IMR-90 (cell line): Measurements from ENCODE around the gene CYSRT1. TPM values are rescaled to one million over a fixed set of nuclear protein-coding genes. Genes with fewer than 3 reads are reported as not detected.

ENCODE experiments used
- ATAC-seq: fragments of 200-7000 bp; cut with Tn5 transposase; 2 replicates; pipeline ENCODE4 v1.9.1; 2020; ENCODE audit warnings: low read depth, mild to moderate bottlenecking, moderate library complexity
- BruUV-seq: library from RNA; stranded (reverse); fragments of 400-500 nt; replicated peaks from 2 replicates; lab custom pipeline; 2021; lab: Mats Ljungman, UMichigan
- CTCF ChIA-PET: fragments of 300-600 bp; formaldehyde crosslinking; extraction: SDS; loops from one replicate; lab custom pipeline; 2021; ENCODE audit warnings: antibody characterized with exemption; lab: Yijun Ruan, JAX
- POLR2A ChIA-PET: fragments of 300-600 bp; sonication (Branson Sonifier 250); formaldehyde crosslinking; loops from one replicate; lab custom pipeline; 2022; ENCODE audit warnings: antibody characterized with exemption; ENCODE audit not compliant: unreplicated experiment; lab: Charles Lee
- DNase-seq: peaks from one replicate; pipeline ENCODE4 v3.0.0; 2013
- H2AFZ ChIP-seq: replicated peaks from 2 replicates; pipeline ENCODE3; 2013; ENCODE audit warnings: low read length, mild to moderate bottlenecking; ENCODE audit not compliant: poor library complexity
- H2AK5ac ChIP-seq: 2 replicates; pipeline ENCODE4 v1.6.1; 2013; ENCODE audit warnings: low read depth, low read length, inconsistent platforms
- H2AK9ac ChIP-seq: replicated peaks from 2 replicates; pipeline ENCODE3; 2013; ENCODE audit warnings: mild to moderate bottlenecking, low read depth, low read length, moderate library complexity; ENCODE audit not compliant: poor library complexity
- H2BK120ac ChIP-seq: 2 replicates; pipeline ENCODE4 v1.6.1; 2013; ENCODE audit warnings: low read depth, low read length, inconsistent platforms
- H2BK15ac ChIP-seq: 3 replicates; pipeline ENCODE4 v1.6.1; 2013; ENCODE audit warnings: low read depth, low read length, inconsistent platforms
- H2BK20ac ChIP-seq: 2 replicates; pipeline ENCODE4 v1.6.1; 2013; ENCODE audit warnings: low read depth, mild to moderate bottlenecking, inconsistent platforms, low read length, moderate library complexity
- H2BK5ac ChIP-seq: 2 replicates; pipeline ENCODE4 v1.6.1; 2013; ENCODE audit warnings: mild to moderate bottlenecking, low read depth, low read length, inconsistent platforms; ENCODE audit not compliant: poor library complexity, severe bottlenecking
- H3K14ac ChIP-seq: replicated peaks from 2 replicates; pipeline ENCODE4 v1.6.1; 2013; ENCODE audit warnings: low read depth, low read length, inconsistent platforms
- H3K18ac ChIP-seq: 2 replicates; pipeline ENCODE4 v1.6.1; 2013; ENCODE audit warnings: low read depth, low read length, control low read depth
- H3K23ac ChIP-seq: 2 replicates; pipeline ENCODE4 v1.6.1; 2013; ENCODE audit warnings: low read depth, low read length, inconsistent platforms
- H3K27ac ChIP-seq: 2 replicates; pipeline ENCODE4 v1.5.1; 2013; ENCODE audit warnings: mild to moderate bottlenecking, control low read depth, low read length; ENCODE audit not compliant: insufficient read depth
- H3K27me3 ChIP-seq: 2 replicates; pipeline ENCODE4 v1.6.1; 2013; ENCODE audit warnings: low read length; ENCODE audit not compliant: control insufficient read depth, insufficient read depth
- H3K36me3 ChIP-seq: 2 replicates; pipeline ENCODE4 v1.6.1; 2013; ENCODE audit warnings: low read length, mixed read lengths; ENCODE audit not compliant: control insufficient read depth, insufficient read depth
- H3K4ac ChIP-seq: 2 replicates; pipeline ENCODE4 v1.6.1; 2013; ENCODE audit warnings: low read depth, low read length, inconsistent platforms
- H3K4me1 ChIP-seq: 2 replicates; pipeline ENCODE4 v1.6.1; 2013; ENCODE audit warnings: low read length, mixed read lengths; ENCODE audit not compliant: control insufficient read depth, insufficient read depth
- H3K4me2 ChIP-seq: 2 replicates; pipeline ENCODE4 v1.6.1; 2013; ENCODE audit warnings: low read depth, mild to moderate bottlenecking, control low read depth, low read length, moderate library complexity
- H3K4me3 ChIP-seq: 2 replicates; pipeline ENCODE4 v1.5.1; 2013; ENCODE audit warnings: low read depth, mild to moderate bottlenecking, control low read depth, low read length, moderate library complexity; ENCODE audit not compliant: insufficient read depth
- H3K56ac ChIP-seq: 2 replicates; pipeline ENCODE4 v1.6.1; 2013; ENCODE audit warnings: low read length, inconsistent platforms; ENCODE audit not compliant: insufficient read depth; ENCODE audit errors: extremely low read depth
- H3K79me1 ChIP-seq, 2 experiments: 2 replicates each; pipeline ENCODE4 v1.6.1; 2013; ENCODE audit warnings: low read length in 2 of 2, inconsistent platforms in 1 of 2, low read depth in 1 of 2
- H3K9ac ChIP-seq: 2 replicates; pipeline ENCODE4 v1.6.1; 2013; ENCODE audit warnings: low read depth, low read length, control low read depth
- H3K9me1 ChIP-seq: 2 replicates; pipeline ENCODE4 v1.6.1; 2013; ENCODE audit warnings: low read length, inconsistent platforms; ENCODE audit not compliant: insufficient read depth
- H3K9me3 ChIP-seq: 2 replicates; pipeline ENCODE4 v1.6.1; 2013; ENCODE audit warnings: low read length; ENCODE audit not compliant: control insufficient read depth, insufficient read depth
- H4K20me1 ChIP-seq: 2 replicates; pipeline ENCODE4 v1.6.1; 2013; ENCODE audit warnings: low read length, inconsistent platforms; ENCODE audit not compliant: insufficient read depth
- H4K5ac ChIP-seq: 2 replicates; pipeline ENCODE4 v1.6.1; 2013; ENCODE audit warnings: mild to moderate bottlenecking, low read depth, low read length, control low read depth
- H4K8ac ChIP-seq, 2 experiments: 2 replicates each; pipeline ENCODE4 v1.6.1; 2013; ENCODE audit warnings: low read depth in 2 of 2, low read length in 2 of 2, control low read depth in 1 of 2, inconsistent platforms in 1 of 2
- H4K91ac ChIP-seq: 2 replicates; pipeline ENCODE4 v1.6.1; 2013; ENCODE audit warnings: low read depth, low read length, inconsistent platforms; ENCODE audit not compliant: insufficient read depth
- BHLHE40 ChIP-seq: fragments of 150-350 bp; IDR thresholded peaks from 2 replicates; pipeline ENCODE4 v1.6.1; 2016; ENCODE audit warnings: mild to moderate bottlenecking, low read depth, low read length
- CHD1 ChIP-seq: IDR thresholded peaks from 2 replicates; pipeline ENCODE4 v1.6.1; 2012; ENCODE audit warnings: low read depth, low read length, improper control_type of control experiment
- MAFK ChIP-seq: IDR thresholded peaks from 2 replicates; pipeline ENCODE4 v1.6.1; 2012; ENCODE audit warnings: low read depth, low read length, improper control_type of control experiment
- MXI1 ChIP-seq: IDR thresholded peaks from 2 replicates; pipeline ENCODE4 v1.6.1; 2012; ENCODE audit warnings: low read depth, mild to moderate bottlenecking, low read length, moderate library complexity, borderline replicate concordance
- RAD21 ChIP-seq: IDR thresholded peaks from 2 replicates; pipeline ENCODE4 v1.6.1; 2012; ENCODE audit warnings: low read length, improper control_type of control experiment
- RCOR1 ChIP-seq: IDR thresholded peaks from 2 replicates; pipeline ENCODE4 v1.6.1; 2012; ENCODE audit warnings: mild to moderate bottlenecking, low read length, improper control_type of control experiment; ENCODE audit not compliant: insufficient replicate concordance
- SMC3 ChIP-seq: fragments of 150-350 bp; IDR thresholded peaks from 2 replicates; pipeline ENCODE4 v1.6.1; 2016; ENCODE audit warnings: low read depth, mild to moderate bottlenecking, antibody characterized with exemption, low read length, moderate library complexity
- WGBS, 2 experiments: methylation state at CpG; one replicate each; pipeline versions ENCODE4 v1.1.5 to v1.1.7; 2013; ENCODE audit warnings: missing lambda C conversion rate in 2 of 2; ENCODE audit not compliant: insufficient read length in 1 of 2; ENCODE audit errors: extremely low coverage in 2 of 2; 5-methylcytosine and 5-hydroxymethylcytosine counted together
- dilution Hi-C: fragments of 300-500 bp; cut with HindIII; formaldehyde crosslinking; loops from one replicate; pipeline ENCODE4 v1.14.3; 2018; ENCODE audit warnings: low sequenced_read_pairs; ENCODE audit not compliant: unreplicated experiment
- in situ Hi-C: fragments of 300-500 bp; cut with MboI; formaldehyde crosslinking; loops from 3 replicates; pipeline ENCODE4 v1.14.3; 2019; ENCODE audit warnings: low sequenced_read_pairs, inconsistent platforms, mixed read lengths
- intact Hi-C: fragments of 100-400 bp; cut with micrococcal nuclease; formaldehyde crosslinking; loops from 2 replicates; pipeline ENCODE4 v1.10.0; 2022
- polyA plus RNA-seq, 3 experiments: library from polyadenylated mRNA; depleted of rRNA; stranded (reverse); fragments of >200 nt; gene quantifications; 2 replicates each; pipeline ENCODE4 v1.2.3, GENCODE V29; 2012; ENCODE audit warnings: low replicate concordance in 1 of 3
- total RNA-seq: library from RNA; depleted of rRNA; stranded (reverse); fragments of >200 nt; gene quantifications from 2 replicates; pipeline ENCODE4 v1.2.3, GENCODE V29; 2012

Gene CYSRT1
- total and polyA plus RNA-seq, 2 of the 4 experiments (the other 2 are of a cell fraction) = 0.18 to 0.84 TPM

DNA sequence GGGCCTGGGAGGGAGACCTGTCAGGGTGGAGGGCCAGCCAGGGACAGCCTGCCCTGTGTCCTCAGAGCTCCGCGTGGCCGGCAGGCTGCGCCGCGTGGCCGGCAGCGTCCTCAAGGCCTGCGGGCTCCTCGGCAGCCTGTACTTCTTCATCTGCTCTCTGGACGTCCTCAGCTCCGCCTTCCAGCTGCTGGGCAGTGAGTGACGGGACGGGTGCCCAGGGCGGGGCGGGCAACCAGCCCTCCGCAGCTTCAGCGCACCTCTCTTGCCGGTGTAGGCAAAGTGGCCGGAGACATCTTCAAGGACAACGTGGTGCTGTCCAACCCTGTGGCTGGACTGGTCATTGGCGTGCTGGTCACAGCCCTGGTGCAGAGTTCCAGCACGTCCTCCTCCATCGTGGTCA is 7.5 kb downstream of the CYSRT1 start:
- no peak for ATAC-seq
- POLR2A ChIA-PET = no interaction called here
- CTCF ChIA-PET = no interaction called here
- H3K4ac ChIP-seq = no peak overlapping the region
- no peak overlapping the region for H4K5ac ChIP-seq
- no peak overlapping the region for H2BK120ac ChIP-seq
- peaks cover 1% of the 10 kb centered on the region; the same call in 1 of the 2 replicates for H3K27me3 ChIP-seq
- intact Hi-C loops (no loop called here), dilution Hi-C loops (no loop called here), in situ Hi-C loops (no loop called here)
- H2BK5ac ChIP-seq = no peak overlapping the region
- H3K4me3 ChIP-seq = no peak overlapping the region
- H2AK5ac ChIP-seq = no peak overlapping the region
- H3K79me1 ChIP-seq = peaks cover 2 to 10% of the 10 kb centered on the region in 2 experiments; a peak in 2 of 4 replicates
- H4K91ac ChIP-seq = no peak overlapping the region
- H3K56ac ChIP-seq = no peak overlapping the region
- H3K36me3 ChIP-seq = no peaks in the 10 kb centered on the region
- H3K27ac ChIP-seq = no peak overlapping the region
- no peak for DNase-seq
- H3K9ac ChIP-seq = no peak overlapping the region
- H4K20me1 ChIP-seq = peaks cover 3% of the 10 kb centered on the region; the same call in 1 of the 2 replicates
- no peak overlapping the region for H2AFZ ChIP-seq
- H2AK9ac ChIP-seq = no peak overlapping the region
- no peak overlapping the region for H3K23ac ChIP-seq
- no peak overlapping the region for H4K8ac ChIP-seq
- H2BK15ac ChIP-seq = no peak overlapping the region
- WGBS, 2 experiments = 78% methylated on average over 20 of the region's 24 CpGs; no CpG with 5 or more reads in 1 of the 2 experiments
- H2BK20ac ChIP-seq = no peak overlapping the region
- no peak overlapping the region for H3K18ac ChIP-seq
- peaks cover 2% of the 10 kb centered on the region; the same call in 1 of the 2 replicates for H3K4me1 ChIP-seq
- no peaks in the 10 kb centered on the region for H3K9me3 ChIP-seq
- no peak overlapping the region for H3K14ac ChIP-seq
- BruUV-seq = no TSS peak
- TF ChIP-seq BHLHE40 = no peak
- TF ChIP-seq MXI1 = no peak
- TF ChIP-seq MAFK = no peak
- TF ChIP-seq SMC3 = no peak
- no peak for TF ChIP-seq CHD1
- no peak for TF ChIP-seq RCOR1
- no peak for TF ChIP-seq RAD21
- H3K9me1 ChIP-seq = no peaks in the 10 kb centered on the region
- no peak overlapping the region for H3K4me2 ChIP-seq
